CD14-positive monocyte (primary cell): ENCODE data around the gene SPTLC1. TPM values are rescaled to one million over a fixed set of nuclear protein-coding genes. Genes with fewer than 3 reads are reported as not detected.

Source experiments
- DNase-seq, 3 donors: peaks; one replicate each; pipeline ENCODE4 v3.0.0-alpha.2; 2011 to 2022
- H2AFZ ChIP-seq: 2 replicates; pipeline ENCODE4 v1.6.0; 2012; ENCODE audit warnings: mild to moderate bottlenecking, low read depth, low read length, inconsistent platforms; ENCODE audit not compliant: insufficient read depth, poor library complexity, severe bottlenecking
- H3K27ac ChIP-seq, 2 donors: 1 replicate in 1 of 2; 2 replicates in 1 of 2; pipeline ENCODE4 v1.5.1; 2012 to 2013; ENCODE audit warnings: low read length in 2 of 2, control low read depth in 1 of 2, inconsistent platforms in 1 of 2, low read depth in 1 of 2, mild to moderate bottlenecking in 1 of 2
- H3K27me3 ChIP-seq, 2 donors: one replicate each; pipeline versions ENCODE4 v1.6.0 to v1.6.1; 2011 to 2013; ENCODE audit warnings: low read length in 2 of 2; ENCODE audit not compliant: control insufficient read depth in 2 of 2, insufficient read depth in 2 of 2
- H3K36me3 ChIP-seq, 2 donors: replicated peaks in 1 of 2; 1 replicate in 1 of 2; 2 replicates in 1 of 2; pipeline versions ENCODE4 v1.5.1 to v1.6.1; 2012 to 2013; ENCODE audit warnings: low read length in 2 of 2, control low read depth in 1 of 2, inconsistent platforms in 1 of 2, mild to moderate bottlenecking in 1 of 2; ENCODE audit not compliant: insufficient read depth in 2 of 2, control insufficient read depth in 1 of 2
- H3K4me1 ChIP-seq, 2 donors: 1 replicate in 1 of 2; 2 replicates in 1 of 2; pipeline versions ENCODE4 v1.5.1 to v1.6.1; 2012 to 2013; ENCODE audit warnings: low read length in 2 of 2, control low read depth in 1 of 2, inconsistent platforms in 1 of 2, mild to moderate bottlenecking in 1 of 2, moderate library complexity in 1 of 2; ENCODE audit not compliant: insufficient read depth in 2 of 2, control insufficient read depth in 1 of 2
- H3K4me2 ChIP-seq: replicated peaks from 2 replicates; pipeline ENCODE3; 2012; ENCODE audit warnings: low read length, moderate library complexity, mild to moderate bottlenecking; ENCODE audit not compliant: poor library complexity, severe bottlenecking; ENCODE audit errors: extremely low read depth
- H3K4me3 ChIP-seq, 3 experiments: fragments of 200-600 bp in 1 of 3; sonication (generic) in 1 of 3; replicated peaks in 1 of 3; 1 replicate in 2 of 3; 2 replicates in 1 of 3; pipeline ENCODE4 v1.5.1; 2011 to 2013; ENCODE audit warnings: low read length in 3 of 3, mild to moderate bottlenecking in 3 of 3, control low read depth in 2 of 3, low read depth in 2 of 3, inconsistent platforms in 1 of 3, moderate library complexity in 1 of 3
- H3K79me2 ChIP-seq: 2 replicates; pipeline ENCODE4 v1.6.0; 2012; ENCODE audit warnings: mild to moderate bottlenecking, control low read depth, inconsistent platforms, low read length, moderate library complexity; ENCODE audit not compliant: insufficient read depth
- H3K9ac ChIP-seq: 2 replicates; pipeline ENCODE4 v1.6.0; 2017; ENCODE audit warnings: low read length, mild to moderate bottlenecking; ENCODE audit not compliant: insufficient read depth, poor library complexity, severe bottlenecking
- H3K9me3 ChIP-seq, 2 donors: replicated peaks in 1 of 2; 1 replicate in 1 of 2; 2 replicates in 1 of 2; pipeline versions ENCODE4 v1.5.1 to v1.6.1; 2012 to 2013; ENCODE audit warnings: low read length in 2 of 2, control low read depth in 1 of 2; ENCODE audit not compliant: control insufficient read depth in 1 of 2, insufficient read depth in 1 of 2
- H4K20me1 ChIP-seq: 2 replicates; pipeline ENCODE4 v1.6.0; 2012; ENCODE audit warnings: mild to moderate bottlenecking, low read length, control low read depth, moderate library complexity; ENCODE audit not compliant: insufficient read depth
- H3K27ac Mint-ChIP-seq, 7 donors: one replicate each; pipeline ENCODE4 v1.8.0; 2020; ENCODE audit warnings: mild to moderate bottlenecking in 7 of 7, mixed read lengths in 7 of 7, moderate library complexity in 6 of 7, inconsistent platforms in 2 of 7
- H3K27me3 Mint-ChIP-seq, 3 donors: one replicate each; pipeline ENCODE4 v1.8.0; 2021 to 2022; ENCODE audit warnings: low read depth in 3 of 3, mild to moderate bottlenecking in 3 of 3, mixed read lengths in 3 of 3, moderate library complexity in 3 of 3, inconsistent platforms in 1 of 3
- H3K36me3 Mint-ChIP-seq, 2 donors: one replicate each; pipeline ENCODE4 v1.8.0; 2020; ENCODE audit warnings: mixed read lengths in 2 of 2, inconsistent platforms in 1 of 2, mild to moderate bottlenecking in 1 of 2
- H3K4me1 Mint-ChIP-seq: one replicate; pipeline ENCODE4 v1.8.0; 2020; ENCODE audit warnings: mild to moderate bottlenecking, mixed read lengths
- H3K4me3 Mint-ChIP-seq, 2 donors: one replicate each; pipeline ENCODE4 v1.8.0; 2020; ENCODE audit warnings: mild to moderate bottlenecking in 2 of 2, mixed read lengths in 2 of 2, moderate library complexity in 1 of 2
- H3K9me3 Mint-ChIP-seq, 7 donors: one replicate each; pipeline ENCODE4 v1.8.0; 2020 to 2022; ENCODE audit warnings: mixed read lengths in 7 of 7, mild to moderate bottlenecking in 6 of 7, moderate library complexity in 6 of 7, inconsistent platforms in 2 of 7
- CTCF ChIP-seq: fragments of 200-600 bp; IDR thresholded peaks from one replicate; pipeline ENCODE4 v1.8.0; 2022; ENCODE audit warnings: antibody characterized with exemption, mild to moderate bottlenecking
- WGBS: methylation state at CpG from one replicate; pipeline ENCODE4 v1.1.5; 2013; ENCODE audit warnings: missing lambda C conversion rate; ENCODE audit not compliant: insufficient coverage; 5-methylcytosine and 5-hydroxymethylcytosine counted together
- intact Hi-C, 2 donors: fragments of 100-400 bp; cut with micrococcal nuclease; formaldehyde crosslinking; loops; one replicate each; pipeline versions ENCODE4 v1.15.0 to v1.15.1; 2023
- polyA plus RNA-seq, 3 donors: library from polyadenylated mRNA; depleted of rRNA in 1 of 3; unstranded in 2 of 3; stranded (reverse) in 1 of 3; fragments of 300-500 nt in 2 of 3; fragments of >200 nt in 1 of 3; fragmentation: Illumina TruSeq in 2 of 3; gene quantifications; 1 replicate in 2 of 3; 2 replicates in 1 of 3; pipeline ENCODE4 v1.2.3, GENCODE V29; 2012 to 2021

SPTLC1 gene
- polyA plus RNA-seq, 3 donors = 37.4 to 92.4 (median 80.0) TPM

DNA sequence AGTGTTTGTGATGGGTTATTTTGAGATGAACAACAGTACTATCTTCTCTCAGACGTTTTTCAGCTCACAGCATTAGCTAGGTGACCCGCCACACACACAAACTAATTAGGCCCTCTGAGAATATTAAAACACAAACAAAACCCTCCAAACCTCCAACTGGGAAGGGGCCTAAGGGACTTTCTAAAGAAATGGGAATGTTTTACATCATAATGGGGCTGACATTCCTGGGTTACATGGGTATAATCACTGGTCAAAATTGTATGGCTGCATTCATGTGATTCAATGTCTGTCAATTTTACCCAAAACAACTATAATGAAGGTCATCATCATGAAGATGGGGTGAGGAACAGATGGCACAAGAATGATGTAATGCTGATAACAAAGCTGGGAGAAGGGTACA is 59.6 kb downstream of the SPTLC1 start:
- no peaks in the 10 kb centered on the region for H3K79me2 ChIP-seq
- peaks cover 70 to 96% of the 10 kb centered on the region in 2 donors for H3K36me3 ChIP-seq
- H3K4me3 Mint-ChIP-seq = no peak overlapping the region
- H3K9ac ChIP-seq = no peak overlapping the region
- no peaks in the 10 kb centered on the region for H3K4me1 Mint-ChIP-seq
- H3K4me2 ChIP-seq = no peak overlapping the region
- H3K4me3 ChIP-seq = no peak overlapping the region
- no peaks in the 10 kb centered on the region for H3K4me1 ChIP-seq
- H4K20me1 ChIP-seq = peaks cover 5% of the 10 kb centered on the region
- no peak overlapping the region for H3K27ac Mint-ChIP-seq
- no peak for TF ChIP-seq CTCF
- peaks cover 79 to 92% of the 10 kb centered on the region in 2 donors for H3K36me3 Mint-ChIP-seq
- no peak overlapping the region for H3K27ac ChIP-seq
- H3K27me3 ChIP-seq = no peaks in the 10 kb centered on the region
- no CpG with 5 or more reads among the region's 2 CpGs for WGBS
- no peak overlapping the region for H2AFZ ChIP-seq
- intact Hi-C loops = no loop called here
- H3K27me3 Mint-ChIP-seq = no peaks in the 10 kb centered on the region
- H3K9me3 Mint-ChIP-seq = peaks cover 0 to 7% (median under 1%) of the 10 kb centered on the region in 7 donors
- no peaks in the 10 kb centered on the region for H3K9me3 ChIP-seq
- no peak for DNase-seq

DNA sequence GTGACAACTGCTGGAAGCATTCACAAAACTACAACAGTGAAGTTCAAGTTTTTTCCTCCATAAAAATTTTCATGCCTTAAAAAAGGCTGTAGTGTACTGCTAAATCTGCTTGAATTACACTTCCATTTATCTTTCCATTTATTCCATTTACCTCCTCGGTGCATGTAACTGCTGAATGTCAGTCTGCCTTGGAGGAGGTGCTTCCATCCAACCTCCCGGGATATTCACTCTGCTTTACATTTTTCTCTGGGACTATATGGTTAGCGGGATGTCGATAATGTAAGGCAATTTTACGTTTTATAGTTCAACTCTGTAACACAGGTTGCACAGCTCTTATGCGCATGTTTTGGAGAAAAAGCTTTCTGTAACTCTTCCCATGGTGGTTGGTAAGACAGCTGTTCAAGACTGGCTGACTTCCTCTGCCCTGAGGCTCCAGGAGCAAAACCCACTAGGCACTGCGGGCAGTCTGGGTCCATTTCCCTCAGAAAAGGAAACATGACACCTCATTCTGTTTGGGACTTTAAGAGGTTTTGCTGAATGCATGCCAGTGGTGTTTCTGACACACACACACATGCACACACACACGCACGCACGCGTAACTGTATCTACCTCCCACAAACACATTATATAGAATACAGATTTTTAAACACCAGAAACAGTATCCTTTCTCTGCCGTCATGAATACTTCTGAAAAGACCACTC is 66.1 kb downstream of the SPTLC1 start:
- Mint-ChIP-seq H3K4me3 (no peak overlapping the region), H3K27ac (no peak overlapping the region), H3K36me3 (peaks cover 87 to 94% of the 10 kb centered on the region in 2 donors), H3K27me3 (no peaks in the 10 kb centered on the region), H3K9me3 (peaks cover 0 to 8% (median 5%) of the 10 kb centered on the region in 7 donors), H3K4me1 (no peaks in the 10 kb centered on the region)
- no peak for TF ChIP-seq CTCF
- Histone ChIP-seq H3K4me3 (no peak overlapping the region), H3K9me3 (peaks cover 0 to 9% of the 10 kb centered on the region in 2 donors), H3K4me2 (no peak overlapping the region), H2AFZ (no peak overlapping the region), H3K27me3 (no peaks in the 10 kb centered on the region), H3K4me1 (no peaks in the 10 kb centered on the region), H3K79me2 (no peaks in the 10 kb centered on the region), H4K20me1 (no peaks in the 10 kb centered on the region), H3K9ac (no peak overlapping the region), H3K27ac (no peak overlapping the region), H3K36me3 (peaks cover 72 to 96% of the 10 kb centered on the region in 2 donors)
- intact Hi-C loops = no loop called here
- DNase-seq = no peak
- 91% methylated on average over 10 of the region's 12 CpGs for WGBS
